ENCODE results near the gene FARS2. TPM values are rescaled to one million over a fixed set of nuclear protein-coding genes. Genes with fewer than 3 reads are reported as not detected.

Gene FARS2
- polyA plus RNA-seq, 1 donor (not counting 4 experiments of a cell fraction or from before 2014, with no cell fraction given), result 21.3 TPM

DNA sequence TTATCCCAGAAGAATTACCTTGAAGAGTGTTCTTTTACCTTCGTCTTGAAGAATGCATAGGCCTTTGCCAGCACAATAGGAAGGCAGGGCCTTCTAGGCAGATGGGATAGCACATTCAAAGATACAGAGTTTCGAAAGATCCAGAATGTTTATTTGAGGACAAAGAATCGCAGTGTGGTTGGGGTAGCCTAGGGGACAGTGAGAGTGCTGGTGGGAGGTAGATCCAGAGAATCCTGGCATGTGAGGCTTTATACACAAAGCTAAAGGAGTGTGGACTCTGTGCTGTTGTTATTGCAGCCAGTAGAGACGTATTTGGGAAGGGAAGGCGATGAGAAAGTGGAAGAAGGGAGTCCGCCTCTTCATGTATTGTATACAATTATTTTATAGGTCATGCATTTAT lies 186.6 kb downstream of the FARS2 start:
- dilution Hi-C loops (cut with MboI; ENCODE audit: extremely low pct_ligation_motif_present, low sequenced_read_pairs), result no loop called here
- Histone ChIP-seq H3K27me3 (ENCODE audit: control insufficient read depth, extremely low read depth, insufficient read depth, low read length) (no peaks in the 10 kb centered on the region), H2AFZ (ENCODE audit: control insufficient read depth, low read length) (no peak overlapping the region), H3K4me1 (ENCODE audit: control insufficient read depth, extremely low read depth, insufficient read depth, low read length) (no peaks in the 10 kb centered on the region), H4K20me1 (ENCODE audit: control insufficient read depth, extremely low read depth, insufficient read depth, low read length) (no peaks in the 10 kb centered on the region), H3K9ac (ENCODE audit: control insufficient read depth, extremely low read depth, insufficient read depth, low read length) (no peak overlapping the region), H3K36me3 (ENCODE audit: control insufficient read depth in 2 of 2, extremely low read depth in 1 of 2, insufficient read depth in 2 of 2, low read length in 2 of 2) (no peaks in the 10 kb centered on the region), H3K4me3 (ENCODE audit: control insufficient read depth in 2 of 3, extremely low read depth in 1 of 3, insufficient read depth in 2 of 3, low read depth in 1 of 3, low read length in 3 of 3) (no peak overlapping the region), H3K27ac (ENCODE audit: control insufficient read depth, insufficient read depth, low read length) (no peak overlapping the region), H3K9me3 (ENCODE audit: control insufficient read depth, low read depth, low read length) (no peaks in the 10 kb centered on the region), H3K79me2 (ENCODE audit: control insufficient read depth, insufficient read depth, low read length) (no peaks in the 10 kb centered on the region), H3K4me2 (ENCODE audit: control insufficient read depth, extremely low read depth, insufficient read depth, low read depth, low read length) (no peak overlapping the region), H3K9me1 (ENCODE audit: control insufficient read depth, extremely low read depth, insufficient read depth, low read length) (no peaks in the 10 kb centered on the region)
- TF ChIP-seq EZH2 (IDR thresholded peaks at IDR 0.05; ENCODE audit: low read length), result no peak
- TF ChIP-seq, protein P1, sequence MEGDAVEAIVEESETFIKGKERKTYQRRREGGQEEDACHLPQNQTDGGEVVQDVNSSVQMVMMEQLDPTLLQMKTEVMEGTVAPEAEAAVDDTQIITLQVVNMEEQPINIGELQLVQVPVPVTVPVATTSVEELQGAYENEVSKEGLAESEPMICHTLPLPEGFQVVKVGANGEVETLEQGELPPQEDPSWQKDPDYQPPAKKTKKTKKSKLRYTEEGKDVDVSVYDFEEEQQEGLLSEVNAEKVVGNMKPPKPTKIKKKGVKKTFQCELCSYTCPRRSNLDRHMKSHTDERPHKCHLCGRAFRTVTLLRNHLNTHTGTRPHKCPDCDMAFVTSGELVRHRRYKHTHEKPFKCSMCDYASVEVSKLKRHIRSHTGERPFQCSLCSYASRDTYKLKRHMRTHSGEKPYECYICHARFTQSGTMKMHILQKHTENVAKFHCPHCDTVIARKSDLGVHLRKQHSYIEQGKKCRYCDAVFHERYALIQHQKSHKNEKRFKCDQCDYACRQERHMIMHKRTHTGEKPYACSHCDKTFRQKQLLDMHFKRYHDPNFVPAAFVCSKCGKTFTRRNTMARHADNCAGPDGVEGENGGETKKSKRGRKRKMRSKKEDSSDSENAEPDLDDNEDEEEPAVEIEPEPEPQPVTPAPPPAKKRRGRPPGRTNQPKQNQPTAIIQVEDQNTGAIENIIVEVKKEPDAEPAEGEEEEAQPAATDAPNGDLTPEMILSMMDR (optimal IDR thresholded peaks at IDR 0.05 in 1 of 3, IDR thresholded peaks at IDR 0.05 in 1 of 3, conservative IDR thresholded peaks at IDR 0.05 in 1 of 3; ENCODE audit: extremely low read depth in 1 of 3, insufficient read depth in 2 of 3, low read length in 3 of 3), result no peak
- DNase-seq (ENCODE audit: low read depth, low spot score) (no peak), FAIRE-seq (no peak)

DNA sequence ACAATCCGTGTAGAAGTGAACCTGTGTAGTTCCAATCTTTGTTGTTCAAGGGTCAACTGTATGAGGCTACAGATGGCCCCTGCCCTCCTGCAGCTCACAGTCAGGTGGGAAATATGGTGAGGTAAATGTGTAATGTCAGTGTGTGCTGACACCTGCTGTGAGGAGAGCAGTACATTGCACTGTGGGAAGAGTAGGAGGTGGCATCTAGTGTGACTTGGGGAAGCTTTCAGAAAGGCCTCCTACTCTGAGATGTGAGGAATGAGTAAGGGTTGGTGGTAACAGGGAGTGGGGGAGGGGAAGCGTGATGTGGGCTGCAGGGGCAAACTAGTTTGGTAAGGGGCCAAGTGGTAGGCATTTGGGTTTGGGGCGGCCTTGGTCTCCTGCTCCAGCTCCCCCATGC lies 188.8 kb downstream of the FARS2 start:
- dilution Hi-C loops (cut with MboI; ENCODE audit: extremely low pct_ligation_motif_present, low sequenced_read_pairs), result no loop called here

More for the DNA sequence above, 188.8 kb downstream of the FARS2 start:
- DNase-seq (ENCODE audit: low read depth, low spot score) (no peak), FAIRE-seq (no peak)
- TF ChIP-seq, protein P1 (optimal IDR thresholded peaks at IDR 0.05 in 1 of 3, IDR thresholded peaks at IDR 0.05 in 1 of 3, conservative IDR thresholded peaks at IDR 0.05 in 1 of 3; ENCODE audit: extremely low read depth in 1 of 3, insufficient read depth in 2 of 3, low read length in 3 of 3), result no peak
- TF ChIP-seq EZH2 (IDR thresholded peaks at IDR 0.05; ENCODE audit: low read length), result no peak
- Histone ChIP-seq H3K9ac (ENCODE audit: control insufficient read depth, extremely low read depth, insufficient read depth, low read length) (no peak overlapping the region), H3K4me2 (ENCODE audit: control insufficient read depth, extremely low read depth, insufficient read depth, low read depth, low read length) (no peak overlapping the region), H3K4me3 (ENCODE audit: control insufficient read depth in 2 of 3, extremely low read depth in 1 of 3, insufficient read depth in 2 of 3, low read depth in 1 of 3, low read length in 3 of 3) (no peak overlapping the region), H3K27me3 (ENCODE audit: control insufficient read depth, extremely low read depth, insufficient read depth, low read length) (no peaks in the 10 kb centered on the region), H3K9me1 (ENCODE audit: control insufficient read depth, extremely low read depth, insufficient read depth, low read length) (no peaks in the 10 kb centered on the region), H3K9me3 (ENCODE audit: control insufficient read depth, low read depth, low read length) (no peaks in the 10 kb centered on the region), H4K20me1 (ENCODE audit: control insufficient read depth, extremely low read depth, insufficient read depth, low read length) (no peaks in the 10 kb centered on the region), H2AFZ (ENCODE audit: control insufficient read depth, low read length) (no peak overlapping the region), H3K79me2 (ENCODE audit: control insufficient read depth, insufficient read depth, low read length) (no peaks in the 10 kb centered on the region), H3K4me1 (ENCODE audit: control insufficient read depth, extremely low read depth, insufficient read depth, low read length) (no peaks in the 10 kb centered on the region), H3K27ac (ENCODE audit: control insufficient read depth, insufficient read depth, low read length) (no peak overlapping the region), H3K36me3 (ENCODE audit: control insufficient read depth in 2 of 2, extremely low read depth in 1 of 2, insufficient read depth in 2 of 2, low read length in 2 of 2) (no peaks in the 10 kb centered on the region)
